Measurements from ENCODE around the gene C2orf81.

DNA sequence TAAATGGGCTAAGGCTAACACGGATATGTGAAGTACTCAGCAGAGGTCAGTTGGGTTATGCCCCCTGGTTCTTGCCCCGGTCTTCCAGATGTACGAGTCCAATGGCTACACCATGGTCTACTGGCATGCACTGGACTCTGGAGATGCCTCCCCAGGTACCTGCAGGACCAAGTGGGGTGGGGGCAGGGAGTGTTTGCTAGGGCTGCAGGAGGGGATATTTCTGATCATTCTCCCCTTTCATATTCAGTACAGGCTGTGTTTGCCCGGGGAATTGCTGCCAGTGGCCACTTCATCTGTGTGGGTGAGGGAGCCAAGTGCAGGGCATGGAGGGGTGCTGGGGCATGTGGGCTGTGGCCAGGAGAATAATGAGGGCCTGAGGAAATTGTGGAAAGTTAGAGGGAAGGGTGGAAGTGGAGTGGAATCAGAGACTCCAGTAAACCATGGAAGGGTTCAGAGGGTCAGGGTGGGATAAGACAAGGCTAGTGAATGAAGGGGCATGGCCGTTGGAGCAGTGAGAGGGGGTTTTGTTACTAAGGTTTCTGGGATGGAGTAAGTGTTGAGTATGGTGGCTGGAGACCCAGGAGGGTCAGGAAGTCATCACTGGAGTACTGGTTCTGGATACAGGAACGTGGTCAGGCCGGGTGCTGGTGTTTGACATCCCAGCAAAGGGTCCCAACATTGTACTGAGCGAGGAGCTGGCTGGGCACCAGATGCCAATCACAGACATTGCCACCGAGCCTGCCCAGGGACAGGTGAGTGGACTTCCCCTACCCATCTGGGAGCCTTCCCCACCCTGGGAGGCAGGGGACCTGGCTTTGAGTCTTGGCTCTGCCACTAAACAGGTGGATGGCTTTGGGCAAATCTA, 2.0 kb upstream of the C2orf81 start:
- no peak for TF ChIP-seq POLR2A (IDR thresholded peaks at IDR 0.05)
- TF ChIP-seq CTCF (IDR thresholded peaks at IDR 0.05): no peak
- no peak for TF ChIP-seq EP300 (IDR thresholded peaks at IDR 0.05)
- TF ChIP-seq POLR2AphosphoS5 (IDR thresholded peaks at IDR 0.05): no peak
